Keratinocyte (primary cell): ENCODE data around the gene HK1.

Experiments used
- CTCF ChIP-seq, 3 experiments: IDR thresholded peaks in 1 of 3; conservative IDR thresholded peaks in 1 of 3; optimal IDR thresholded peaks in 1 of 3; 2 replicates in 2 of 3; 3 replicates in 1 of 3; pipeline versions ENCODE3 to v1.5.1; 2011; ENCODE audit warnings: low read length in 3 of 3, mild to moderate bottlenecking in 3 of 3, moderate library complexity in 2 of 3, control low read depth in 1 of 3, inconsistent platforms in 1 of 3; ENCODE audit not compliant: insufficient read depth in 2 of 3; ENCODE audit errors: extremely low read depth in 1 of 3
- EZH2 ChIP-seq: IDR thresholded peaks from one replicate; pipeline ENCODE4 v1.6.1; 2012; ENCODE audit warnings: inconsistent platforms, mild to moderate bottlenecking, low read length, moderate library complexity

- TF ChIP-seq CTCF (optimal IDR thresholded peaks at IDR 0.05 in 1 of 3, IDR thresholded peaks at IDR 0.05 in 1 of 3, conservative IDR thresholded peaks at IDR 0.05 in 1 of 3; ENCODE audit: extremely low read depth in 1 of 3, insufficient read depth in 2 of 3, low read length in 3 of 3) (no peak), EZH2 (no peak)
These were observed 16.8 kb downstream of the HK1 start for GRCh38 chr10:69295027-69295636.
